Coronary artery (tissue), 2 donors: ENCODE results near the gene OR52N5.

Experiments used
- DNase-seq: peaks from one replicate; pipeline ENCODE4 v3.0.0-alpha.2; 2017; ENCODE audit warnings: low spot score
- H3K27ac ChIP-seq, 2 donors: fragments of 200-600 bp; sonication (generic); one replicate each; pipeline ENCODE4 v1.5.1; 2016 to 2019
- H3K4me3 ChIP-seq: fragments of 200-600 bp; sonication (generic); 2 replicates; pipeline ENCODE4 v1.5.1; 2016; ENCODE audit warnings: mild to moderate bottlenecking, moderate library complexity
- TF ChIP-seq, protein P1 (sequence below): fragments of 200-600 bp; sonication (generic); IDR thresholded peaks from one replicate; pipeline ENCODE4 v1.5.1; 2019; ENCODE audit warnings: antibody characterized with exemption

Gene OR52N5

DNA sequence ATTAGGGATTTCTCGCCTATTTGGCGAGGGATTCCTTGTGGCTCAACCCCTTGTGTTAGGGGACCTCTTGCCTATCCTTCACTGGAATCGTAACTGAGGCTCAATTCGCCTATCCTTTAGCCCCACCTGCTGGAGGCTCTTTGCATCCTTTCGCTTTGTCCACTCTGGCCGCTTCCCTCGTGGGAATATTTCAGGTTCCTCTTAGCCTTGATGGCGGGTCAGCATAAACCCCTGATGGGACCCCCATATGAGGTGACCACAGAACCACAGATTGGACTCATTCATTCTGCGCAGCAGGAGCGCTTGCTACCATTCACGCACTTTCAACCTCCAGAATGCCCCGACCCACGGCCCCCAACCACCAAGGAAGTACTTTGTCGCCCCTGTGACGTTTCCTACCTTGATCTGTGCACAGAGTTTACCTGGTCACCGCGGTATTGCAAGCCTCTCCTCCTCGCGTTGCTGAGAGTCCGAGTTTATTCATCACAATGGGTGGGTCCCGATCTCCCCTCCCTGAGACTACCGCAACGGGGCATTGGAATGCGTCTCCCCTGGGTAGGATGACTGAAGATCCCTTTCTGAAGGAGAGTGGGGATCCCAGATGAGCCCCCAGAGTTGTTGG is 25.5 kb upstream of the OR52N5 start, which contains the start of gene OR52N2:
TSS of gene OR52N2 (plus strand) at position 425 of the 622 bp plus-strand sequence. CDS start 11,412 bp downstream, outside the sequence.
- DNase-seq: no peak
- Histone ChIP-seq H3K4me3 (peak within 1 kb of the TSS; percentile 71), H3K27ac (no peak within 1 kb of the TSS)
- TF ChIP-seq, protein P1, sequence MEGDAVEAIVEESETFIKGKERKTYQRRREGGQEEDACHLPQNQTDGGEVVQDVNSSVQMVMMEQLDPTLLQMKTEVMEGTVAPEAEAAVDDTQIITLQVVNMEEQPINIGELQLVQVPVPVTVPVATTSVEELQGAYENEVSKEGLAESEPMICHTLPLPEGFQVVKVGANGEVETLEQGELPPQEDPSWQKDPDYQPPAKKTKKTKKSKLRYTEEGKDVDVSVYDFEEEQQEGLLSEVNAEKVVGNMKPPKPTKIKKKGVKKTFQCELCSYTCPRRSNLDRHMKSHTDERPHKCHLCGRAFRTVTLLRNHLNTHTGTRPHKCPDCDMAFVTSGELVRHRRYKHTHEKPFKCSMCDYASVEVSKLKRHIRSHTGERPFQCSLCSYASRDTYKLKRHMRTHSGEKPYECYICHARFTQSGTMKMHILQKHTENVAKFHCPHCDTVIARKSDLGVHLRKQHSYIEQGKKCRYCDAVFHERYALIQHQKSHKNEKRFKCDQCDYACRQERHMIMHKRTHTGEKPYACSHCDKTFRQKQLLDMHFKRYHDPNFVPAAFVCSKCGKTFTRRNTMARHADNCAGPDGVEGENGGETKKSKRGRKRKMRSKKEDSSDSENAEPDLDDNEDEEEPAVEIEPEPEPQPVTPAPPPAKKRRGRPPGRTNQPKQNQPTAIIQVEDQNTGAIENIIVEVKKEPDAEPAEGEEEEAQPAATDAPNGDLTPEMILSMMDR: peak; percentile 72

DNA sequence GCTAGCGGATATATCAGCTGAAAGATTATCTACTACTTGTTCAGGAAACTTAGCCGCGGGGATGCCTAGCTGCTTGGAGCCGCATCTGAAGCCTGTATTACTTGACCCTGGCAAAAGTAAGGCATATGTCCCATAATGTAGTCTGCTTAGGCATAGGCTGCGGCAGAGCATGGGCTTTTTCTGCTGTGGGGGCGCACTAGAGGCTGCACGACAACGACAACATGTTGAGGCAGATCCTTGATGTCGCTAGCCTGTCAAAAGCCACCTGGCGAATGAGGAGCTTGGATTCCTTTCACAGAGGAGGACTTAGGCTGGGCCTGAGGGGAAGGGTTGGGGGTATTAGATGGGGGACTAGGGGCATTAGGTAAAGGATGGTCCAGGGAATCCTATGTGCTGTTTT is 24.4 kb upstream of the OR52N5 start:
- DNase-seq: no peak
- TF ChIP-seq, protein P1: no peak
- Histone ChIP-seq H3K27ac (no peak overlapping the region), H3K4me3 (no peak overlapping the region)

DNA sequence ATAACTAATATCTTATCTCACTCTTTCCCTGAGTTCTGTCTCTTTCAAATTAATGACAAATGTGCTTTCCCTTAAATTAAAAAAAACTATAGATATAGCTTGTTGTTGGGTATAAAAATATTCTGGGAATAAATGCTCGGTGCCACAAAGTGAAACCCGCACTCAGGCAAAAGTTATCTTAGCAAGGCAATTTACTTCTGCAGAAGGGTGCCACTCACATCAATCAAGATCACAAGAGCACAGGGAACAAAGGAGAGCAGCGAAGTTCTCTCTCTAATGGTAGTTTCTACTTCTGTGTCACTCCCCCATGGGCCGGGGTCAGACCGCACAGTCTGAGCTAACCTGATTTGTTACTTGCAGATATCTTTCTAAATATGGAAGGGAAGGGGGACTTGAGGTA is 20.8 kb upstream of the OR52N5 start:
- TF ChIP-seq, protein P1: no peak
- DNase-seq: no peak
- H3K27ac ChIP-seq: no peak overlapping the region
- no peak overlapping the region for H3K4me3 ChIP-seq

DNA sequence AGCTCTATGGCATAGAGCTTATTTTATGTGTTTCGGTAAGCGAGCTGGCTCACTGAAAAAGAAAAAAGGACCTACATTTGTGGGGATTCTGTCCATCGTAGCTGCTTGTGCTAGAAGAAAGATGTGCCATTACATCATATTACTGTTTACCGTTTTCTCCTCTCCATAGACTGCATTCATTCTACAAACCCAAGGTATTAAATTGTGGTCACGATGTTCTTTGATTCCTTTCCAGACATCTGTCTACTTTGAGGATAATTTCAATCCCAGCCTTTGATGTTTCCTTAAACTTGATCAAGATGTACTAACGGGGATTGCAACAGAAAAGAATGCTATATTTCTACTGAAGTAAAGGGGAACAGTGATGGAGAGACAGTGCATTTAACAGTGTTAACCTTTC is 13.4 kb upstream of the OR52N5 start:
- no peak for DNase-seq
- Histone ChIP-seq H3K4me3 (no peak overlapping the region), H3K27ac (no peak overlapping the region)
- TF ChIP-seq, protein P1: no peak

DNA sequence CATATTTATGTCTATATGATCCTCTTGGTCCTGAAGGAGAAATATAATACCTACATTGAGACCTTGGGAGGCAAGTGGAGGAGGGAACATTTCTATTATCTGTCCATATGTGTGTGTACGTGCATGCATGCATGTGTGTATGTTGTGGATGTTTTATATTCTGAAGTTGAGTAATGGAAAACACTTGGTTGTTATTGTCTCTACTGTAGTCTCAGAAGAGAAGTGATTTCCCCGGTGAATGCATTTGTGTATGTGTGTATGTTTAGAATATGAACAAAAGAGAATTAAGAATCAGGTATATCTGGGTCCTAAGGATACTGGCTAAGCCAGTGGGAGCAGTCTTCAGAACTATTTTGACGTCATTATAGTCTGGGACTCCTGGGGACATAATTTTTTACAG is 8.0 kb upstream of the OR52N5 start, which contains the start of gene OR52N1:
TSS of gene OR52N1 (minus strand) at position 101 of the 400 bp plus-strand sequence. CDS start 2,449 bp downstream, outside the sequence.
- TF ChIP-seq, protein P1: no peak
- no peak within 1 kb of the TSS for H3K27ac ChIP-seq
- no peak for DNase-seq
- H3K4me3 ChIP-seq: no peak within 1 kb of the TSS

DNA sequence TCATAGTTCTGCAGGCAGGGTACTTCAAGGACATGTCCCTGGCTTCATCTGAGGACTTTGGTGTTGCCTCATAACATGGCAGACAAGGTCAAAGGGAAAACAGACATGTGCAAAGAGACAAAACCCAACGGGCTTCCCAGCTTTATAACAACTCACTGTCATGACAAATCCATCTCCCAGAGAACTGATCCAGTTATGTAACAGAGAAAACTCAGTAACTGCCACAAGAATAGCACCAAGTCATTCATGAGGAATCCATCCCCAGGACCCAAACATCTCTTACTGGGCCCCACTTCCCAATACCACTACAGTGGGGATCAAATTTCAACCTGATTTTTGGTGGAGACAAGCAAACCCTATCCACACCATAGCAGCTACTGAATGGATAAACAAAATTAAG is 16.1 kb downstream of the OR52N5 start:
- Histone ChIP-seq H3K4me3 (no peak overlapping the region), H3K27ac (no peak overlapping the region)
- no peak for DNase-seq
- TF ChIP-seq, protein P1: no peak

DNA sequence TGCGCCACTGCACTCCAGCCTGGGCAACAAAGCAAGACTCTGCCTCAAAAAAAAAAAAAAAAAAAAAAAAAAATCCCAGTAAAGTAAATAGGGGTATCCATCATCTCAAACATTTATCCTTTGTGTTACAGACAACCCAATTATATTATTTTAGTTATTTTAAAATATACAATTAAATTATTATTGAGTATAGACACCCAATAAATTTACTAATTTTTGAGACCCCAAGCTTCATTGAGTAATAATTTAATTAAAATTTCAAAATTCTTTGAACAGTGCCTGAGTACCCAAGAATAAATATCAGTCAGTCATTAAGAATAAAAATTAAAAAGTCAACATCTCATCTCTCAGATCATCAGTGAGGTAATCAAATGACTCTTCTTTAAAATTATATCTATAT is 29.2 kb downstream of the OR52N5 start, which contains the start of gene OR52N4:
TSS of gene OR52N4 (plus strand) at position 301 of the 400 bp plus-strand sequence. CDS start 498 bp downstream, outside the sequence.
- H3K4me3 ChIP-seq: no peak within 1 kb of the TSS
- H3K27ac ChIP-seq: no peak within 1 kb of the TSS
- TF ChIP-seq, protein P1: no peak
- DNase-seq: no peak
